GM21515 (cell line): Measurements from ENCODE around the gene PTBP3.
"Not testable (repeated sequence)": the region's sequence is repeated elsewhere in the genome, so short reads cannot be mapped to it uniquely, and the experiment has no call there.

Experiments
- ATAC-seq: cut with Tn5 transposase; IDR thresholded peaks from one replicate; pipeline ENCODE4 v1.9.1; 2021; ENCODE audit not compliant: unreplicated experiment

Gene PTBP3

GRCh38 chr9:112273876-112274275, 59.5 kb downstream of the PTBP3 start:
- ATAC-seq, result no peak

- no peak for ATAC-seq
Measured at GRCh38 chr9:112271466-112272098, 61.8 kb downstream of the PTBP3 start.

- no peak for ATAC-seq
Measured at GRCh38 chr9:112268413-112268812, 65.0 kb downstream of the PTBP3 start.

DNA sequence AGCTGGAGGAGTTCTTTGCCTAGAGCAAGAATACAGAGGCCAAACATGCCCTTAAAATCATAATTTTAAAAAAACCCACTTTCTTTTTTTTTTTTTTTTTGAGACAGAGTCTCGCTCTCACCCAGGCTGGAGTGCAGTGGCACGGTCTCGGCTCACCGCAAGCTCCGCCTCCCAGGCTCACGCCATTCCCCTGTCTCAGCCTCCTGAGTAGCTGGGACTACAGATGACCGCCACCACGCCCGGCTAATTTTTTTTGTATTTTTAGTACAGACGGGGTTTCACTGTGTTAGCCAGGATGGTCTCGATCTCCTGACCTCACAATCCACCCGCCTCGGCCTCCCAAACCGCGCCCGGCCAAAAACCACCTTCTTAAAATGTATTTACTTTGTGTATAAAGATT, 66.3 kb downstream of the PTBP3 start:
- not testable (repeated sequence) for ATAC-seq

DNA sequence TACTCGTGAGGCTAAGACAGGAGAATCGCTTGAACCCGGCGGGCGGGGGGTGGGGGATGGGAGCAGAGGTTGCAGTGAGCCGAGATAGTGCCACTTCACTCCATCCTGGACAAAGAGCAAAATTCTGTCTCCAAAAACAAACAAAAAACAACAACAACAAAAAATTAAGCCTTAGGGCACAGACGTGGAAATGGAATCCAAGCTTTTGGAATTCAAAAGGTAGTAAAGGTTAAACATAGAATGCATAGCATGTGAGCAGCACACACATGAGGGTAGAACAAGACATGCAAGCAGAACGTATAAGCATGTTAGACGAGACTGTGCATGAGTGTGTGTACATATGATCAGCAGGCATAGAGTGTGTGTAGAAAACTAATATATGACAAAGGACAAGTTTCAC, 68.0 kb downstream of the PTBP3 start:
- ATAC-seq, result no peak

DNA sequence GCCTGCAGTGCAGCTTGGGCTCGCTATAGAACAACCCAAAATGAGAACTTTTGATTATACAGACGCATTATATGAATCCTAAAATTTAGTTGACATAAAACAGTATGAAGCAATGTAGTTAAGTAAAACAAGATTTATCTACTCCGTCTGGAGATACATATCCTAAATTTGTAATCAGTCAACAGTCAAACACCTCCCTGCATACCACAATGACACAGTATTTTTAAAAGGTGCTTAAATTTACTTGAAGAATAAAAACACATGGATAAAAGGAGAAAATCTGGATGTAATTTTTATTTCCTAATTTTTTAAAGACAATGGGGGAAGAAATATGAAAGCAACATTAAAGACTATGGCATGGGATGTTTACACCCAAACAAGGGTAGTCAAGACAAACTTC, 70.8 kb downstream of the PTBP3 start:
- ATAC-seq, result no peak

- no peak for ATAC-seq
Measured at GRCh38 chr9:112261133-112261532, 72.3 kb downstream of the PTBP3 start.

GRCh38 chr9:112258106-112258505, 75.3 kb downstream of the PTBP3 start:
- ATAC-seq, result no peak

DNA sequence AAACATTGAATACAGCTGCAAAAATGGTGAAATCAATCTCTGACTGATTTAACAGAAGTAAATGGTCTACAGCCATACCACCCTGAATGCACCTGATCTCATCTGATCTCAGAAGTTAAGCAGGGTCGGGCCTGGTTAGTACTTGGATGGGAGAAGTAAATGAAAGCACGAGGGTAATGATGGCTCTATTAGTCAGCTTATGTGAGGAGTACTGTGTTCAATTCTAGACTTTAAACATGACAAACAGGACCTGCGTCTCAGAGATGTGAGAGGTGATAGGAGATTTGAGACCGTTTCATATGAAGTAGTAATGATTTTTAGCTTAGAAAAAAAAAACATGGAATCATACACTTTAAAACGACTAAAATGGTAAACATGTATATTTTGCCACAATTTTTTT, 81.2 kb downstream of the PTBP3 start:
- no peak for ATAC-seq

DNA sequence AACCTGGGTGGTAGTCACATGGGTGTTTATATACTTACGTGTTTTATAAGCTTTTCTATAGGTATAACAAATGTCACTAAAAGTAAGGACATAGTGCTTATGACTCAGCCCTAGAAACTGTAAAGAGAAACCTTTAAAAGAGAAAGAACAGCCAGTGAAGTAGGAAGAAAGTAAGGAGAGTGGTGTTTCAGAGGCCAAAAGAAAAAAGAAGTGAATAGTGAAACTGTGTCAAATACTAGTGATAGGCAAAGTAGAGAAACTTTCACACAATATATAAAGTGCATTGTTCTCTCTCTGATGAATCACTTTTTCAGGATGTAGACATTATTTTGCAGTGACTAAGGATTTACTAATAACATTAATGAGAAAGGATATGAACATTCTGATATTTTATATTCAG, 84.1 kb downstream of the PTBP3 start:
- peak; percentile 72 for ATAC-seq

- ATAC-seq, result no peak
Measured at GRCh38 chr9:112248722-112249121, 84.7 kb downstream of the PTBP3 start.

DNA sequence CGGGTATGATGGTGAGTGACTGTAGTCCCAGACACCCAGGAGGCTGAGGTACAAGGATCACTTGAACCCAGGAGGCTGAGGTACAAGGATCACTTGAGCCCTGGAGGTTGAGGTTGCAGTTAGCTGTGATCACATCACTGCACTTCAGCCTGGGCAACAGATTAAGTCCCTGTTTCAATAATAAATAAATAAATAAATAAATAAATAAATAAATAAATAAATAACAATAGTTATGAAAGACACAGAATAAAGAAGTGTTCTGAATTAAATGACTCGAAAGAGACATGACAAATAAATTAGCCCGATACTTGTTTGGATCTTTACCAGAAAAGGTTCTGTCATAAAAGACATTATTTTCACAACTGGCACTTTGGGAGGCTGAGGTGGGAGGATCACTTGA, 86.3 kb downstream of the PTBP3 start:
- ATAC-seq, result no peak

DNA sequence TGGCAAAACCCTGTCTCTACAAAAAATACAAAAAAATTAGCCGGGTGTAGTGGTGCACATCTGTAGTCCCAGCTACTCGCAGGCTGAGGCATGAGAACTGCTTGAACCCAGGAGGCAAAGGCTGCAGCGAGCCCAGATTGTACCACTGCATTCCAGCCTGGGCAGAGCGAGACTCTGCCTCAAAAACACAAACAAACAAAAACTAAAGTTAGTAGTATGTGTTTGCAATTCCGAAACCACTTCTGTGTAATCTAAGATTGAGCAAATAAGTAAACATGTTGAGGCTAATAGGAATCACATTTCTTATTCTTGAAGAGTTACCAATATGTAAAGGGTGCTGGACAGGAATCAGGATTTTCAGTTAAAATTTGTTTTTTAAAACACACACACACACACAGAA, 88.3 kb downstream of the PTBP3 start:
- no peak for ATAC-seq

DNA sequence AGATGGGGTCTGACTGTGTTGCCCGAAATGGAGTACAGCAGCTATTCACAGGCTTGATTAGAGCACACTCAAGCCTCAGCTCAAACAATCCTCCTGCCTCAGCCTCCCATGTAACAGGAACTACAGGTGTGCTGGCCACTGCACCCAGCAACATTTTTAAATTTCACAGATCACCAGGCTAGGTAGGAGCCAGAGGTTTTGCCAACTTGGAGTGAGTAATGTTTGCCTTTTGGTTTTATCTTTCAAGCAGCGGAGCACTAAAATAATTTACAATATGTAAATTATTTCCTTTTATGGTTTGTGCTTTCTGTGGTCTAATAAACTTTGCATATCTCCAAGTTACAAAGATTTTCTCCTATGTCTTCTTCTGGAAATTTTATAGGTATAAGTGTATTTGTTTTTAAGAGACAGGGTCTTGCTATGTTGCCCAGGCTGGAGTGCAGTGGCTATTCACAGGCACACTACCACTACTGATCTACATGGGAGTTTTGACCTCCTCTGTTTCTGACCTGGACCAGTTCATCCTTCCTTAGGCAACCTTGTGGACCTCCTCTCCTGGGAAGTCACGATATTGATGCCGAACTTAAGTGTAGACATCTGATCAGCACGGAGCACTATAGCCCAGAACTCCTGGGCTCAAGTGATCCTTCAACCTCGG, 91.1 kb downstream of the PTBP3 start:
- ATAC-seq, result no peak

GRCh38 chr9:112241491-112241890, 91.9 kb downstream of the PTBP3 start:
- ATAC-seq, result no peak

DNA sequence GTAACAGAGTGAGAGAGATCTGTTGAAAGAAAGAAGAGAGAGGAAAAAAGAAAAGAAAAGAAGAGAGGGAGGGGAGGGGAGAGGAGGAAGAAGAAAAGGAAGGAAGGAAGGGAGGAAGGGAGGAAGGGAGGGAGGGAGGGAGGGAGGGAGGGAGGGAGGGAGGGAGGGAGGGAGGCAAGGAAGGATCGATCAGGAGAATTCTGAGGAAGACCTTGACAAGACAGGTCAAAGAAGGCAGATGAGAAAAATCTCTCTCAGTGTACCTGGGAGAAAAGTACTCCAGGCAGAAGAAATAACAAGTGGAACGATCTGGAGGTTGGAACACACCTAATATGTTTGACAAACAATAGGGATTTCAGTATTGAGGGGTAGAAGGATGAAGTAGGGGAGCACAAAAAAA, 93.7 kb downstream of the PTBP3 start:
- ATAC-seq, result no peak

DNA sequence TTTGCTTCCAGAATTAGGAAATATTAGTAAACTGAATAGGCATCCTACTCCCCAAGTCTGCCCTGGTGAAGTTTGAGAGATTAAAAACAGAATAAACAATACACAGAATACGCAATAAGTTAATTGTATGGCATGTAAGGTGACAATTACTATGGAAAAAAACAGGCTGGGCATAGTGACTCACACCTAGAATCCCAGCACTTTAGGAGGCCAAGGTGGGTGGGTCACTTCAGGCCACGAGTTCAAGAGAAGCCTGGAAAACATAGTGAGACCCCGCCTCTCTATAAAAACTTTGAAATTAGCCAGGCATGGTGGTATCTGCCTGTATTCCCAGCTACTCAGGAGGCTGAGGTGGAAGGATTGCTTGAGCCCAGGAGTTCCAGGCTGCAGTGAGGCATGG, 94.1 kb downstream of the PTBP3 start:
- ATAC-seq, result no peak

GRCh38 chr9:112234779-112235178, 98.6 kb downstream of the PTBP3 start:
- no peak for ATAC-seq

- ATAC-seq, result no peak
Measured at GRCh38 chr9:112233769-112234168, 99.7 kb downstream of the PTBP3 start.

DNA sequence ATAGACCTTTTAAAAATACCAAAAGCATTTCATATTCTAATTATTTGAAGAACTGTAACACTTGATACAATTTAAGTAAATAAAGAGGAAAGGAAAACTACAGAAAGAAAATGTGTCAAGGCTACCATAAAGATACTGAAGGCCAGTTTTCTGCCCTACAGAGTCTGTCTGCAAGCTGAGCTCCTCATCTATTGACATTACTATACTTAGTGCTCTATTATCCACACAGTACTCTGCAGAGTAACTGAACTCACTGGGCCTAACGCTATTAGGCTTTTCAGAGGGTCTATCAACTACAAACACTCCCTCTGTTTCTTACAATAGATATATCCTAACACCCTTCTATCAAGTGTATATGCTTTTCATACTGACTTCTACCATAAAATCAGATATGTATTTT, 101.2 kb downstream of the PTBP3 start:
- ATAC-seq, result no peak

GRCh38 chr9:112226091-112226490, 107.3 kb downstream of the PTBP3 start:
- ATAC-seq, result no peak

DNA sequence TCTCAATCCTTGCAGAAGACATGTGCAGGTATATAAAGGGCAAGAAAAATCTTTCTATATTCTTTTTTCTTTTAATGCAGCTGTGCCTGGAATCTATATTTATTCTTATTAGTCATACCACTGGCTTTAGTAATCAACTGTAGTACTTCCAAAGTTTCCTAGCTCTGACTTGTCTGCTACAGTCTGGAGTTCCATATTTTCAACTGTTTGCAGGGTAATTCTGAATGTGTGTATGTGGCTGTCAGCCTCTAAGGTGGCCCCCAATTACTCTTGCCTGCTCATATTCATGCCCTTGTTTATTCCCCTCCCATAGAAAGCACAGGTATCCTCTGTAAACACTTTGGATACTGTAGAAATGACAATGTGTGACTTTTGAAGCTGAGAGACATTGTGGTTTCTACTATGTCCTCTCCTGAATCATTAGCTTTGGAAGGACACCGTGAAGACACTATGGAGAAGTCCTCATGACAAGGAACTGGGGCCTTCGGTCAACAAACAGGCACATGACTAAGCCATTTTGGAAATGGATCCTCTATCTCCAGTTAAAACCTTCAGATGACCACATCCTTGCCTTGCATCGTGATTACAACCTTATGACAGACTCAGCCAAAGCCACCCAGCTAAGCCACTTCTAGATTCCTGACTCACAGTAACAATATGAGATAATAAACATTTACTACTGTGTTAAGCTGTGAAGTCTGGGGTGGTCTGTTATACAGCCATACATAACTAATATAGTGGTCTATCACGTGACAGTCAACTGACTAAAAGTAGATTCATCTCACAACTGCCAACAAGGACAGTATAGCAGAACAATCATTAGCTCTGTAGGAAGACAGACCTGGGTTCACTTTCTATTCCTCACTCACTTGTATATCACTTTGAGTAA, 108.8 kb downstream of the PTBP3 start:
- peak; percentile 59 for ATAC-seq
